22Rv1 (cell line): ENCODE data around the gene OR8S1.

Experiments used
- CTCF ChIP-seq: fragments of 450-650 bp; IDR thresholded peaks from 2 replicates; pipeline ENCODE4 v1.5.1; 2017; ENCODE audit warnings: mild to moderate bottlenecking
- ZFX ChIP-seq: fragments of 450-650 bp; IDR thresholded peaks from 2 replicates; pipeline ENCODE4 v1.6.1; 2017; ENCODE audit warnings: antibody characterized with exemption, borderline replicate concordance

GRCh38 chr12:48482930-48483329 is 42.5 kb upstream of the OR8S1 start:
- TF ChIP-seq CTCF (no peak), ZFX (no peak)
